Fibroblast of villous mesenchyme (primary cell): Measurements from ENCODE around the gene TMEM212. TPM values are rescaled to one million over a fixed set of nuclear protein-coding genes. Genes with fewer than 3 reads are reported as not detected.
A peak's percentile ranks its signal among the peaks of the same experiment; 100 is the strongest.

Experiments used
- DNase-seq: peaks from one replicate; pipeline ENCODE4 v3.0.0-alpha.2; 2010; ENCODE audit warnings: low read depth
- H3K4me3 ChIP-seq: 2 replicates; pipeline ENCODE4 v1.5.1; 2011; ENCODE audit warnings: low read depth, mild to moderate bottlenecking, low read length
- CTCF ChIP-seq: IDR thresholded peaks from 2 replicates; pipeline ENCODE4 v1.5.1; 2012; ENCODE audit warnings: low read depth, mild to moderate bottlenecking, low read length; ENCODE audit not compliant: insufficient read depth
- total RNA-seq: library from RNA; depleted of rRNA; stranded (reverse); fragments of >200 nt; gene quantifications from 2 replicates; pipeline ENCODE4 v1.2.3, GENCODE V29; 2012

Gene TMEM212
- total RNA-seq, 1 donor = not detected

GRCh38 chr3:171833789-171834460, 9.2 kb upstream of the TMEM212 start:
- DNase-seq = peak; percentile 88
- TF ChIP-seq CTCF = peak; percentile 49
- no peak overlapping the region for H3K4me3 ChIP-seq

GRCh38 chr3:171834461-171834801, 8.7 kb upstream of the TMEM212 start:
- H3K4me3 ChIP-seq = no peak overlapping the region
- DNase-seq = no peak
- TF ChIP-seq CTCF = no peak

GRCh38 chr3:171835116-171835515, 8.0 kb upstream of the TMEM212 start:
- no peak overlapping the region for H3K4me3 ChIP-seq
- no peak for TF ChIP-seq CTCF
- DNase-seq = no peak

GRCh38 chr3:171835613-171836012, 7.5 kb upstream of the TMEM212 start:
- no peak for TF ChIP-seq CTCF
- no peak overlapping the region for H3K4me3 ChIP-seq
- DNase-seq = no peak

GRCh38 chr3:171836855-171837254, 6.3 kb upstream of the TMEM212 start:
- H3K4me3 ChIP-seq = no peak overlapping the region
- TF ChIP-seq CTCF = no peak
- DNase-seq = no peak

GRCh38 chr3:171837698-171838097, 5.5 kb upstream of the TMEM212 start:
- H3K4me3 ChIP-seq = no peak overlapping the region

More at GRCh38 chr3:171837698-171838097, 5.5 kb upstream of the TMEM212 start:
- TF ChIP-seq CTCF = no peak
- no peak for DNase-seq
